DMS 273 treated with DMSO at 0.1 percent for 48 hours (cell line): ENCODE results near the gene FAF1.

Source experiments
- DNase-seq: peaks from one replicate; lab custom pipeline; 2025; lab: John Stamatoyannopoulos, UW

Gene FAF1

DNA sequence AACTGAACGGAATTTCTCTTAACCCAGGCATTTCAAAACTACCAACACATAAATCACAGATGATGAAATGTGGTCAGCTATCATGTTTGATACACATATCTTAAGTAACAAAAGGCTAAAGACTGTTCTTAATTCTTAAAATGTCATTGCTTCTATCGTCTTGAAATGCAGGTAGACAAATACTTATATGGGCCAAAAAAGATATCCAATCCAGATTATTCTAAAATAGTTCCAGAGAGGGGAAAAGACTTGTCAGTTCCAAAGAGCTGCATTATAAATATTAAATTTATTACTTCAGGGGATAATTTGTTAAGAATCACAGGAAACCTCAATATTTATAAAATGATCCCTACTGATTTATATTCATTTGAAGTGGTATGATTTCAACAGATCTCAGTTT is 259.4 kb downstream of the FAF1 start:
- DNase-seq: no peak

DNA sequence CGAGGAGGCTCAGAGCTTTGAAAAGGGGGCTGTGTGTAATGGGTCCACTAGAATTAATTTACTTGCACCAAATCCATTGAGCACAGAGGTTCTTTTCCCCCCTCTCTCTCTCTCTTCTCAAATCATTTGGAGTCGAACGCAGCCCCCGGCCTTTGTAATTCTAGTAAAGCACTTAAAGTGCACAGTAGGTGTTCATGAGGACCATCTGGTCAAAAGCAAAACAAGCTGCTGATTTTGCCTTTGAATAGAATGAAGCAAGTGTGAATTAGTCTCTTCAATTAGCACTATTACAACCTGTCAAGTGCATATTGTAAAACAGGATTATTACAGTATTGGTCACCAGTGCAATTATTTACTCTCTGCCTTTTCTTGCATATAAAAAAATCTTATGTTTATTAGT is 259.9 kb downstream of the FAF1 start:
- DNase-seq: peak; percentile 76

DNA sequence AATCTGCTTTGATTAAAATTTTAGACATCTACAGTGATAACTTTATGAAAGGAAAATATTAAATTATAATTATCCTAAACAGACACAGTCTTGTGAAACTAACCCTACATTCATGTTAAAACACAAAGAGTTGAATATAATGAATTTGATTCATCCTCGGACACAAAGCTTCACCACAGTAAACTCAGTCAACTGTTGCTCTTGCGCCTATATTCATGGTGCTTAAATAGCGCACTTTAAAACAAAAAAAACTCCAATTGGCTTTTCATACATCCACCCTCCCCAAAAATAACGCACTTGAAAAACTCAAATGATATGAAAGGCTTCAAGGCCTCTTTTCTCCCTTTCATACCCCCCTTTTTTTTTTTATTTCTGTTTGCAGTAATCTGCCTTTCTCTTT is 260.3 kb downstream of the FAF1 start:
- no peak for DNase-seq

DNA sequence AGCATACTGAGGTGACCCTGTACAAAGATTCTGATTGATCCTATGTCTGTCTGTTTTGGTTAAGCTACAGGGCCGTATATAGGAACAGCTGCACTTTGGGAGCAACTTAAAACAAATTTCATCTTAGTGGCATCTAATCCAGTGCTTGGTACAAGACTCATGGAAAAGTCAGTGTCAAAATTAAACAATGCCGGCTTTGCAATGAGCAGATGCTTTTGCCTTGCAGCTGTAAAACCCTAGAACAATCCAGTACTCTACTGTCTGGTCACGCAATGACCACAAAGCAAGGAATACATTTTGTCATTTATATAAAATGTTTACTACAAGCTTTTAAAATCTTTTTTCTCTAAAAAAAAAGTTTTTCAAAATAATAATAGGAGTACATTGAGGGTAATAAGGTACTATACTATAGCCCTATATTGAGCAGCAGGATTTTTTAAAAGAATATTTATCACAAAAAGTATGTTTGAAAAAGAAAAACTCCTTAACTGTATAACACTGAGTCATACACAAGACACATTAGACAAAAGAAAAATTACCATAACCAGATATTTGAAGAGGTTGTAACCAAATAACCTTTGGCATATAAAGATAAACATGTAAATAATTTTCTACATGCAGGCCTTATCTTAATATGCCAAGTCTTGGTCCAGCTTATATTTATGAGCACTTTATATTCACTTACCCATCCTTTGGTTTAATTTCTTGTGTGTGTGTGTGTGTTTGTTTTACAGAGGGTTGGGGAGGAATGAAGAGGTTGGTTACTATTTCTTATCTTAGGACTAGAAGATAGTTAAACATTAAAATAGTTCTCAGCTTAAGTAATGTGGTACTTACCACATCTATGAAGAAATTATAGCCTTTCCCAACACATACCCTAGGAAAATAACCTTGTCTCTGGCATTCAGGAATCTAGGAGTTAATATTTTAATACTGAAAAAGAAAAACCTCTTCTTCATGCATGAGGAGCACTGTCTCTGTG is 262.3 kb downstream of the FAF1 start:
- no peak for DNase-seq

DNA sequence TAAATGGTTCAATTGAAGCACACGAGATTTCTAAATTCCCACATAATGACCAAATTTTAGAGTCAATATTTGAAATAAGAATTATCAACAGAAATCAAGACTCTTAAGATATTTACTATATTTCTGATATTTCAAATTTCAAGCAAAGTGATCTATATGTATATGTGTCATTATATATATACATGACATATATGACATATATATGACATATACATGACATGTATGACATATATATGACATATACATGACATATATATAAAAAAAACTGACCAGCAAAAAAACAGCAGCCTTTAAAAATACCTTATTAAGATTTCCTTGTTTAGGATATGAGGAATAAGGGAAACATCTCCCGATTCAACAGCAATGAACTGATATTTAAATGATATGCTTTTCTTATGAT is 266.2 kb downstream of the FAF1 start:
- DNase-seq: no peak

DNA sequence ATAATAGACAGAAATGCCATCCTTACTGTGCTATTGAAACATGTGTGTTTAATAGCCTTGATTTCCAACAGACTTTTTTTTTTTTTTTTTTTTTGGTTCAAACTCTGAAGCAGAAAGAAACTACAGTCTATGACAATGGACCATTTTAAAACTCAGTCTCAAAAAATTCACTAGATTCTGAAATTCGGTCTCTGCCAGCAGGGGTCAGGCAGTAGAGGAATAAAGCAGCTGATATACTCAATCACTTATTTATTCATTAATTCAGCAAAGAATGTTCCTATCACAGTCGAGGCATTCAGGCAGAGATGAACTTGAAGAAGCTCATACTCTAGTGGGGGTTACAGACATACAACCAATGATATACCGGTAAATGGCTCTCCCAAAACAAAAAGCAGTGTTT is 275.9 kb downstream of the FAF1 start:
- DNase-seq: no peak

DNA sequence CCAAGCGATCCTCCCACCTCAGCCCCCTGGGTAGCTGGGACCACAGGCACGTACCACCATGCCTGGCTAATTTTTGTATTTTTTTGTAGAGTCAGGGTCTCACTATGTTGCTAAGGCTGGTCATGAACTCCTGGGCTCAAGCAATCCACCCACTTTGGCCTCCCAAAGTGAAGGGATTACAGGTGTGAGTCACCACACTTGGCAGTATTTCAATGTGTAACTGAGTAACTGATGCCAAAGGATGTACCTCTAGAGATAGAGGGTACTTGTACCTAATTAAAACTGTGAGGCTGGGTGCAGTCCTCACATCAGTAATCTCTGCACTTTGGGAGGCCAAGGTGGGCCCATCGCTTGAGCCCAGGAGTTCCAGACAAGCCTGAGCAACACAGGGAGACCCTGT is 278.1 kb downstream of the FAF1 start:
- DNase-seq: no peak

DNA sequence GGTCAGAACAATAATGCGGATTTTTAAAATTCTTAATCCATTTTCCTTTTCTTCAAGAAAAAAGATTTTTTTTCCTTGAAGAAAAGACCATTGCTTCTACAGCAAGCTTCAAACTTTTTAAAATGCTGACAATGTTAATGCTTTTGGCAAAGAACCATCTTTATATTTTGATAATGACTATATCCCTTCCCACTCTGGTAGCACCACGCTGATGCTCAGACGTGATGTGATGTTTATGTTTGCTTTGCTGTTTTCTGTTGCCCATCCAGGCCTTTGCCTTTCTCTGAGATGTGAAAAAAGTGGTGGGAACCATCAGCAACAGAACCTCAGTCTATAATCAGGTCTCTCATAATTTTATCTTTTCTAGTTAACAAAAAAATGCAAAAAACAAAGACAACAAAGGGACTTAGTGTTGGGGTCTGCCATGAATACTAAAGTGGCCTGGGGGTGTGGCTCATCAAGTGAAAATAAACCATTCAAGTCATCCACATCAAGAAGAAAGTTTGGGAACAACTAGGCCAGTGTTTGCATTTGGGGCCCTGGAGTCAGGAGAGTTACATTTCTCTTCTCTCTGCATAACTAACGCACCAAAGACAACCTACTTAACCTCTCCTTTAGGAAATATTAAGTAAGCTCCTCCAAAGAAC is 292.2 kb downstream of the FAF1 start:
- DNase-seq: no peak

DNA sequence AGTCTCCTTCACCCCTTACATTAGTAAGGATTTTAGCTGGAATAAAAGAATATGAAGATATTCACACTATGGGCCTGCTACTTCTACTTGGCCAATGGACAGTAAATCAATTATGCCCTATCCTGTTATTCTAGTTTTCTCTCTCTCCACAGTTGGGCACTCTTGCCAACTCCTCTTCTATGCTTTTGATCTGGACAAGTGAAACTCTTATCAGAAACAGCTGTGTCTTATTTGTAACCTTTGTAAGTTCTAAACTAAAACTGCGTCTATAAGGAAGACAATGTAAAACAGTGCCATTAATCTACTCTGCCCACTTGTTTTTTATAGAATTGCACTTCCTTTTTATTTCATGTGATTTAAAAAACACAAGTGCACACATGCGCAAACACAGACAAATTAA is 292.8 kb downstream of the FAF1 start:
- DNase-seq: no peak

DNA sequence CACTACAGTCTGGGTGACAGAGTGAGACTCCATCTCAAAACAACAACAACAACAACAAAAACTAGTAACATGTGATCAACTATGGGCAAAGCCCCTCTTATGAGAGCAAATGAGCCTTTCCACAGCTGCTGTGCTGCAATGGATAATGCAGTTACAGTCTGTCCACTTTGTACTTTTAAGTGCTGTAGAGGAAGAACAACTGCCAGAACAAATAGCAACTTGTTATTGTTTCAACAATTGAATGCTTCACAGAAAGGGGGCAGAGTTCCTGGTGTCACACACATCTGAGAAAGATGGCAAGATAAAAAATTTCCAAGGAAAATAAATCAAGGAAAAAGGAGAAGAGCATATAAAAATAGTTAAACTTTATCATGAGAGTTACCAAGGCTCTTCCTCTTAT is 293.2 kb downstream of the FAF1 start:
- DNase-seq: no peak

DNA sequence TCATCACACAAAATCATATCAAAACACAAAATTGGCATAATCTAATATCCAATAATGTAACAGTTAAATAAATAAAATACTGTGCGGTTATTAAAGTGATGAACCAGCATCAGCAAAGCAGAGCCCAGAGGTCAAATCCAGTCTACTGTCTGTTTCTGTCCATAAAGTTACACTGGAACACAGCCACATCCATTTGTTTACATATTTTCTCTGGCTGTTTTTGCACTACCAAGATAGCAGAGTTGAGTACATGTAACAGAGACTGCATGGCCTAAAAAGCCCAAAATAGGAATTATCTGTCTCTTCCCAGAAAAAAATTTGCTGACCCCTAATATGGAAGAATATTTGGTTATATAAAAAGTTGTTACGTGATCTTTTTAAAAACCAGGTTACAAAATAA is 294.7 kb downstream of the FAF1 start:
- DNase-seq: no peak

DNA sequence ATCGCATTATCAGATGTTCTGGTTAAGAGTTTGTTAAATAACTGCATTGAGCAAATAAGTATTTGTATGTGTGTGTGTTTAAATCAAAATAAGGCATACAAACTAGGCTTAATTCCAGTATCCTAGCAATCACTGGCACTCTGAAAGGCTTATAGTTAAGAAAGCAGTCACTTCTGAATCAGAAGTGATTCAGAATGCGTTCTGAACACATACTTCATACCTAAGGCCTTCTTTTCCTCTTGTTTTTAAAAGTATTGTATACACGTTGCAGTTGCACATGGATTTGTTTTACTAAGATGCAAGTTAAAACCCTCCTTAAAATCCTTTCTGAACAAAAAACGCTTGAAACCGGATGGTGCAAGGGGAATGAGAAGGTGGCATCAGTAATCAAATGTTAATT is 298.4 kb downstream of the FAF1 start:
- no peak for DNase-seq

DNA sequence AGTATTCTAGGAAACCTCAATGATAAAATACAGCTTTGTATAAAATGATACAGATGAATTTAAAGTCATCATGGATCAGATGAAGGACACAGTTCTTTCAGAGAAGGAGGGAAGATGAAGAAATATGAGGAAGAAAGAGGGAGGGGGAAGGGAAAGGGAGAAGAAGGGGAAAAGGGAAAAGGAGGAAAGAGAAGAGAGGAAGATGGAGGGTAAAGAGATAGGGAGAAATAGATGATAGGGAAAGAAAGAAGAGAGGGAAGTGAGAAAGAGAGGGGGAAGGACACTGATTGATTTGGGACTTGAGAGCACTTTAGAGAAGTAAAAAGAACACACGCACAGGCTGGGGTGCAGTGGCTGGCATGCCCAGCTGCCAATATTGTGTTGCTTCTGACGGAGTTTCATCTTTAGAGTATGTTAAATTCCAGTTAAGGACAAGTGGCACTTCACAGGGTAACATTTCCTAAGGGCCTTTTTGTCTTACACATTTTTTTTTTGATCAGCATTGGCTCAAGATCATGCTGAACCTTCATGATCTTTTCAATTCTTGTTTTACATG is 300.9 kb downstream of the FAF1 start:
- DNase-seq: no peak

DNA sequence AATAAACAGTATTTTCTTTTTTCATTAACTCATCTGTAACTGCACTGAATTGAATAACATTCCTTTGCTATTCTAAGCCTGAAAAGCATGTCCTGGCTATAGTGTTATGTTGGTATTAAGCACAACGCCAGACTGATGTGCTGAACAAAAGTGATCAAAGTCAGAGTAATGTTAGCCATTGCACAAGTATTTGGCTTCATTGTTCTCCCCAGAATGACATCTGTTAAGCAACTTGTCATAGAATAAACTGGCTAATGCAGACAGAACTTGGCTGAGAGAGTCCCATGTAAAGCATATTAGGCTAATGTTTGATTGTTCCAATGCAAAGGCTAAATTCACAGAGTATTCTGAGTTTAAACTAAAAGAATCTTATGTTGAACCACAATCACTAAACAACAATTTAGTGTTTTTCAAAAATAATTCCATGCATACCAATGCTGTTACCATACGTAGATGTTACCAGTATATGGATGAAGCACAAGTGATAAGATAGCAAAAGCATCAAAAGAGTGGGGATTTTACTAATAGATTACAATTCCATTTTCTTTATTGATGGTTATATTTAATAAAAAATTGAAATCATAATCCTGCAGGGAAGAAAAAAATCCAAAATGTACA is 301.5 kb downstream of the FAF1 start:
- no peak for DNase-seq

DNA sequence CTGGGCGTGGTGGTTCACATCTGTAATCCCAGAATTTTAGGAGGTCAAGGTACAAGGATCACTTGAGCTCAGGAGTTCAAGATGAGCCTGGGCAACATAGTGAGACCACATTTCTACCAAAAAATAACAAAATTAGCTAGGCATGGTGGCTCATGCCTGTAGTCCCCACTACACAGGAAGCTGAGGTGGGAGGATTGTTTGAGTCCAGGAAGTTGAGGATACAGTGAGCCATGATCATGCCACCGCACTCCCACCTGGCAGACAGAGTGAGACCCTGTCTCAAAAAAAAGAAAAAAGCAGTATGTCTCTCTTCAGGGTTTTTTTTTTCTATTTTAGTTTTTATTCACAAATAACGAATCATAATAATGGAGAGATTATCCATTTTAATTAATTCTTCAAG is 303.1 kb downstream of the FAF1 start:
- no peak for DNase-seq

DNA sequence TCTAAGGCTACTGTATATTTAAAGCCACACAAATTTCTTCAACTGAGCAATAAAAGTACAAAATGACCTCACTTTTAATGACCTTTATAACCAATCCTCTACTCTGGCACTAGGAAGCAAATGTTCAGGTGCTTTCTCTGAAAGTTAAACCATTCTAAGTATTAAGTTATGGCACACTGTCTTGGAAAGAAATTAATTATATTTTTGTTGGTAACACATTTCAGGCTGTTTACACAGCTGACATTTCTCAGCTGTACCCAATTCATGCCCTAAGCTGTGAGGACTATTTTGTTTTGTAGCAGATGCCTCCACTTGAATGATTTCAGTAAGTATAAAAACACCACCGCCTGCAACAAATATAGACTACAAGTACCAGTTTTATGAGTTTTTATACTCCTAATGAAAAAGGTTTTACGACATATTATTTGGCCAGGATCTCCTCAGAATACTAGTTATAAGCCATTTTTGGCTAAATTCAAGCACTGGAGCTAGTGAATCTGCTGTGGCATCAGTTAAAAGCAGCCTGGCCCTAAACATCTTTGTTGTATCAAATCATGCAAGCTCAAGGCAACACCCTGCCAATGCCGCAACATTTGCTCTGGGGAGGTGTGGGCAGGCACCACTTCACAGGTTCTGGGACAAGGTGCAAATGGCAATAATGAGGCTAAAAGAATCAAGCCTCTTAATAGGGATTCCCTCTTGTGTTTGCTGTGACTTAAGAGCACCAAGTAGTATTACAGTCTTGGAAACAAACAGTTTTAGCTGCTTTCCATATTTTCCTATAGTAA is 308.4 kb downstream of the FAF1 start:
- DNase-seq: no peak

DNA sequence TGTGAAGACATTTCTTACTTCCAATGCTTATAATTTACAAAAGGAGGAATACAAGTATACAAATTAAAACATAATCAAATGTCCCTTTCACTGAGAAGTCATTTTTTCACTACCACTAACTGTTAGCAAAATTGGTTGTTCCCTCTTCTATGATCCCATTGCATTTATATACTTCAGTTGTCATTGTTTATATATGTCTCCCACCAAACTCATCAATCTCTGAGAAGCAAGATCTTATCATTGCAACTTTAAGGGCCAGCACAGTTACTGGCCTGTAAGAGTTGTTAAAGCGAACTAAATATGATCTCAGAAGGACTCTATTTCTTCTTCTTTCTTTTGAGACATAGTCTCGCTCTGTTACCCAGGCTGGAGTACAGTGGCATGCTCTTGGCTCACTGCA is 313.5 kb downstream of the FAF1 start:
- no peak for DNase-seq

DNA sequence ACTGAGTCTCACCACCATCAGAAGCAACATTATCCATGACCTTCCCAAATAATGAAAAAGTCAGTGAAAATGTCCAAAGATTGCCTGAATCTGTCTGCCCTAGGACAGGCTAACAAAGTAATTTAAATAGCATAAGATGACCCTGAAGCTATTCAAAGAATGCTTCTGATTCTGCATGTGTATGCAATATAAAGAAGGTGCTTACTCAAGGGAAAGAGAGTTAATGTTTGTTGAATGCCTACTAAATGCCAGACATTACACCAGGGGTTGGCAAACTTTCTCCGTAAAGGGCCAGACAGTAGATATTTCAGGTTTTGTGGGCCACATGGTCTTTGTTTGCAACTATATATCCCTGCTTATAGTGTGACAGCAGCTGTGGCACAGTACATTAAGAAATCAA is 314.9 kb downstream of the FAF1 start:
- DNase-seq: no peak

DNA sequence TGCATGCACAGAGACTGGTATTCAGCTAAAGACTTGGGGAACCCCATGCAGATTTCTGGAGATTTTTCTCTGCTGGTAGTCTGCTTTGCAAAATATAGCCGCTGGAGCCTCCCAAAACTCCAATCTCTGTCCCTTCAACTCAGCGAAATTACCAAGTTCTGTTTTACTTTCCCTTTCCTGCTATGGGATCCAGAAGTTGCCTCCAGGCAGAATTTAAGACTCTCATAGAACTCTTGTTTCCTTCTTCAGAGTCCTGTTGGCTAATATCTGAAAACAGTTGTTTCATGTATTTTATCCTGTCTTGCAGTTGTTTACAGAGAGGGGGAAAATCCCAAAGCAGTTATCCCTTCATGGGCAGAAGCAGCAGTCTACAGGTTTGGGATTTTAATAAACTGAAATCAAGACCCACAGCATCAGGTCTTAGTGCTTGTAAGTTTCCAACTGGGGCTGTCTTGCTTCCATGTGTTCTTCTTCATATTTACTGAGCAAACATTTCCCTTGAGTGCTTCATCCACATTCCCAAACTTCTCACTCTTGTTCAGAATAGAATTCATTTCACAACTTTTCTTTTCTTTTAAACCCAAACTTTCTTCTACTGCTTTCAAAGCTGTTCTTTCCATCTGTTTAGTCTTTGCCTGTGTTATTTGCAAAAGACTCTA is 315.5 kb downstream of the FAF1 start:
- DNase-seq: no peak

DNA sequence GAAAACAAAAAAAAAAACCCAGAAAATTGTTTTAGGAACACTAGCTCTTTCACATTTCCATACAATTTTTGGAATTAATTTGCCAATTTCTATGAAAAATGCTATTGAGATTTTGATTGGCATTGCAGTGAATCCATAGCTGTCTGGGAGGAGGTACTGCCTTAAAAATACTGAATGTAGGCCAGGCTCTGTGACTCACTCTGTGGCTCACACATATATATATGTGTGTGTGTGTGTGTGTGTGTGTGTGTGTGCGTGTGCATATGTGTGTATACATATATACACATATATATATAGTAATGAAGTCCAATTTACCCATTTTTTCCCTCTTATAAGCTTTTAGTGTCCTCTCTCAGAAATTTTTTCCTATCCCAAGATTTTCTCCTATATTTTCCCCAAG is 322.6 kb downstream of the FAF1 start:
- DNase-seq: no peak

DNA sequence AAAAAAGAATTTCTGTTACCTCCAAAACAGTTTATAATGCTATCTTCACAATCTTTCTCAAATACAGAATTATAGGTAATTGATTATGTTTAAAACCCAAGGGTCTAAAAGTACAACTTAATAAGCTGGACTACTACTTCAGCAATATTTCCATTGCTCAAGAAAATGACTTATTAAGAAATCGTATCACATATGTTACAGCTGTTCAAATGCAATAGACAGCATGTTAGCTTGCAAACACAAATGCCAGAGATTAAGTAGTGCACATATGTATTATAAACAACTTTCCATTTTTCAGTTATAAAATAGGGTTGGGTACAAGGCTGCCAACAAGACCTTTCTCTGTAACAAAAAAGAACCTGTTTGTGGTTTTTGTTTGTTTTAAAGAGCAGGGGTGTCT is 325.8 kb downstream of the FAF1 start:
- DNase-seq: no peak

DNA sequence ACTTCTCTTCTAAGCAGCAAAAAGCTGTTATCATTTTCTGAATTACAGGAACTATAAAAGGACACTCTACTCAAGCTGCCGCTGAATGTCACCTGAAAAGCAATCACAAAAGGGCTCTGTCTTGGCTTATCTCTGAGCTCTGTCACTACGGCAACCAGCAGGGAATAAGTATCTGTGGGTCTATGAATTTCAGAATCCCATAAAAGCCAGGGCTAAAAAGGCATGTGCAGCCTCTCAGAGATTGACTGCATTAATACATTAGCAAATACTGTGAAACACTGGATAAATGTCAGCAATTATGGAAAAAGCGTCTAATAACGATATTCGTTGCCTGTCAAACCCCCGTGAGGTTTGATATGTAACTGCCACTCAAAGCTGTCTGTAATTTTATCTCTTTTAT is 326.6 kb downstream of the FAF1 start:
- no peak for DNase-seq
